IMR-90 (cell line): ENCODE measurements around the gene FAM131C. TPM values are rescaled to one million over a fixed set of nuclear protein-coding genes. Genes with fewer than 3 reads are reported as not detected.

Experiments used
- ATAC-seq: fragments of 200-7000 bp; cut with Tn5 transposase; 2 replicates; pipeline ENCODE4 v1.9.1; 2020; ENCODE audit warnings: low read depth, mild to moderate bottlenecking, moderate library complexity
- BruUV-seq: library from RNA; stranded (reverse); fragments of 400-500 nt; replicated peaks from 2 replicates; lab custom pipeline; 2021; lab: Mats Ljungman, UMichigan
- CTCF ChIA-PET: fragments of 300-600 bp; formaldehyde crosslinking; extraction: SDS; loops from one replicate; lab custom pipeline; 2021; ENCODE audit warnings: antibody characterized with exemption; lab: Yijun Ruan, JAX
- POLR2A ChIA-PET: fragments of 300-600 bp; sonication (Branson Sonifier 250); formaldehyde crosslinking; loops from one replicate; lab custom pipeline; 2022; ENCODE audit warnings: antibody characterized with exemption; ENCODE audit not compliant: unreplicated experiment; lab: Charles Lee
- DNase-seq: peaks from one replicate; pipeline ENCODE4 v3.0.0; 2013
- H2AFZ ChIP-seq: replicated peaks from 2 replicates; pipeline ENCODE3; 2013; ENCODE audit warnings: low read length, mild to moderate bottlenecking; ENCODE audit not compliant: poor library complexity
- H2AK5ac ChIP-seq: 2 replicates; pipeline ENCODE4 v1.6.1; 2013; ENCODE audit warnings: low read depth, low read length, inconsistent platforms
- H2AK9ac ChIP-seq: replicated peaks from 2 replicates; pipeline ENCODE3; 2013; ENCODE audit warnings: mild to moderate bottlenecking, low read depth, low read length, moderate library complexity; ENCODE audit not compliant: poor library complexity
- H2BK120ac ChIP-seq: 2 replicates; pipeline ENCODE4 v1.6.1; 2013; ENCODE audit warnings: low read depth, low read length, inconsistent platforms
- H2BK15ac ChIP-seq: 3 replicates; pipeline ENCODE4 v1.6.1; 2013; ENCODE audit warnings: low read depth, low read length, inconsistent platforms
- H2BK20ac ChIP-seq: 2 replicates; pipeline ENCODE4 v1.6.1; 2013; ENCODE audit warnings: low read depth, mild to moderate bottlenecking, inconsistent platforms, low read length, moderate library complexity
- H2BK5ac ChIP-seq: 2 replicates; pipeline ENCODE4 v1.6.1; 2013; ENCODE audit warnings: mild to moderate bottlenecking, low read depth, low read length, inconsistent platforms; ENCODE audit not compliant: poor library complexity, severe bottlenecking
- H3K14ac ChIP-seq: replicated peaks from 2 replicates; pipeline ENCODE4 v1.6.1; 2013; ENCODE audit warnings: low read depth, low read length, inconsistent platforms
- H3K18ac ChIP-seq: 2 replicates; pipeline ENCODE4 v1.6.1; 2013; ENCODE audit warnings: low read depth, low read length, control low read depth
- H3K23ac ChIP-seq: 2 replicates; pipeline ENCODE4 v1.6.1; 2013; ENCODE audit warnings: low read depth, low read length, inconsistent platforms
- H3K27ac ChIP-seq: 2 replicates; pipeline ENCODE4 v1.5.1; 2013; ENCODE audit warnings: mild to moderate bottlenecking, control low read depth, low read length; ENCODE audit not compliant: insufficient read depth
- H3K27me3 ChIP-seq: 2 replicates; pipeline ENCODE4 v1.6.1; 2013; ENCODE audit warnings: low read length; ENCODE audit not compliant: control insufficient read depth, insufficient read depth
- H3K36me3 ChIP-seq: 2 replicates; pipeline ENCODE4 v1.6.1; 2013; ENCODE audit warnings: low read length, mixed read lengths; ENCODE audit not compliant: control insufficient read depth, insufficient read depth
- H3K4ac ChIP-seq: 2 replicates; pipeline ENCODE4 v1.6.1; 2013; ENCODE audit warnings: low read depth, low read length, inconsistent platforms
- H3K4me1 ChIP-seq: 2 replicates; pipeline ENCODE4 v1.6.1; 2013; ENCODE audit warnings: low read length, mixed read lengths; ENCODE audit not compliant: control insufficient read depth, insufficient read depth
- H3K4me2 ChIP-seq: 2 replicates; pipeline ENCODE4 v1.6.1; 2013; ENCODE audit warnings: low read depth, mild to moderate bottlenecking, control low read depth, low read length, moderate library complexity
- H3K4me3 ChIP-seq: 2 replicates; pipeline ENCODE4 v1.5.1; 2013; ENCODE audit warnings: low read depth, mild to moderate bottlenecking, control low read depth, low read length, moderate library complexity; ENCODE audit not compliant: insufficient read depth
- H3K56ac ChIP-seq: 2 replicates; pipeline ENCODE4 v1.6.1; 2013; ENCODE audit warnings: low read length, inconsistent platforms; ENCODE audit not compliant: insufficient read depth; ENCODE audit errors: extremely low read depth
- H3K79me1 ChIP-seq, 2 experiments: 2 replicates each; pipeline ENCODE4 v1.6.1; 2013; ENCODE audit warnings: low read length in 2 of 2, inconsistent platforms in 1 of 2, low read depth in 1 of 2
- H3K9ac ChIP-seq: 2 replicates; pipeline ENCODE4 v1.6.1; 2013; ENCODE audit warnings: low read depth, low read length, control low read depth
- H3K9me1 ChIP-seq: 2 replicates; pipeline ENCODE4 v1.6.1; 2013; ENCODE audit warnings: low read length, inconsistent platforms; ENCODE audit not compliant: insufficient read depth
- H3K9me3 ChIP-seq: 2 replicates; pipeline ENCODE4 v1.6.1; 2013; ENCODE audit warnings: low read length; ENCODE audit not compliant: control insufficient read depth, insufficient read depth
- H4K20me1 ChIP-seq: 2 replicates; pipeline ENCODE4 v1.6.1; 2013; ENCODE audit warnings: low read length, inconsistent platforms; ENCODE audit not compliant: insufficient read depth
- H4K5ac ChIP-seq: 2 replicates; pipeline ENCODE4 v1.6.1; 2013; ENCODE audit warnings: mild to moderate bottlenecking, low read depth, low read length, control low read depth
- H4K8ac ChIP-seq, 2 experiments: 2 replicates each; pipeline ENCODE4 v1.6.1; 2013; ENCODE audit warnings: low read depth in 2 of 2, low read length in 2 of 2, control low read depth in 1 of 2, inconsistent platforms in 1 of 2
- H4K91ac ChIP-seq: 2 replicates; pipeline ENCODE4 v1.6.1; 2013; ENCODE audit warnings: low read depth, low read length, inconsistent platforms; ENCODE audit not compliant: insufficient read depth
- BHLHE40 ChIP-seq: fragments of 150-350 bp; IDR thresholded peaks from 2 replicates; pipeline ENCODE4 v1.6.1; 2016; ENCODE audit warnings: mild to moderate bottlenecking, low read depth, low read length
- MAFK ChIP-seq: IDR thresholded peaks from 2 replicates; pipeline ENCODE4 v1.6.1; 2012; ENCODE audit warnings: low read depth, low read length, improper control_type of control experiment
- MXI1 ChIP-seq: IDR thresholded peaks from 2 replicates; pipeline ENCODE4 v1.6.1; 2012; ENCODE audit warnings: low read depth, mild to moderate bottlenecking, low read length, moderate library complexity, borderline replicate concordance
- WGBS, 2 experiments: methylation state at CpG; one replicate each; pipeline versions ENCODE4 v1.1.5 to v1.1.7; 2013; ENCODE audit warnings: missing lambda C conversion rate in 2 of 2; ENCODE audit not compliant: insufficient read length in 1 of 2; ENCODE audit errors: extremely low coverage in 2 of 2; 5-methylcytosine and 5-hydroxymethylcytosine counted together
- dilution Hi-C: fragments of 300-500 bp; cut with HindIII; formaldehyde crosslinking; loops from one replicate; pipeline ENCODE4 v1.14.3; 2018; ENCODE audit warnings: low sequenced_read_pairs; ENCODE audit not compliant: unreplicated experiment
- in situ Hi-C: fragments of 300-500 bp; cut with MboI; formaldehyde crosslinking; loops from 3 replicates; pipeline ENCODE4 v1.14.3; 2019; ENCODE audit warnings: low sequenced_read_pairs, inconsistent platforms, mixed read lengths
- intact Hi-C: fragments of 100-400 bp; cut with micrococcal nuclease; formaldehyde crosslinking; loops from 2 replicates; pipeline ENCODE4 v1.10.0; 2022
- polyA plus RNA-seq, 3 experiments: library from polyadenylated mRNA; depleted of rRNA; stranded (reverse); fragments of >200 nt; gene quantifications; 2 replicates each; pipeline ENCODE4 v1.2.3, GENCODE V29; 2012; ENCODE audit warnings: low replicate concordance in 1 of 3
- total RNA-seq: library from RNA; depleted of rRNA; stranded (reverse); fragments of >200 nt; gene quantifications from 2 replicates; pipeline ENCODE4 v1.2.3, GENCODE V29; 2012

Gene FAM131C
- total and polyA plus RNA-seq, 2 of the 4 experiments (the other 2 are of a cell fraction), result 0.18 to 1.0 TPM

DNA sequence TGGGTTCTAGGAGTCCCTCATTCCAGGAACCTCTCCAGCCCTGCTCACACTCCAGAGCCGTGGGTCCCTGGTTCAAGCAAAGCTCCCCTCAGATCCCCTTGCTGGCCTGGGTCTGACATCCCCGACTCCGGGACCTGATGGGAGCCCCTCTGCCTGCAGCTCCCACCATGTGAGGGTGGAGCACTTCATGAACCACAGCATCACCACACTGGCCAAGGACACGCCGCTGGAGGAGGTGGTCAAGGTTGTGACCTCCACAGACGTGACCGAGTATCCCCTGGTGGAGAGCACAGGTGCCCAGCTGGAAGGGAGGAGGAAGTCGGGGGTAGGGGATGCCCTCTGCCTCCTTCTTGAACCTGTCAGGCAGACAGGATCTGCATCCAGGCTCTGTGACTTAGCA lies 41.9 kb downstream of the FAM131C start:
- H4K20me1 ChIP-seq, result no peaks in the 10 kb centered on the region
- H4K8ac ChIP-seq, result no peak overlapping the region
- no peak overlapping the region for H2BK20ac ChIP-seq
- ATAC-seq (no peak), DNase-seq (no peak)
- H3K4me3 ChIP-seq, result no peak overlapping the region
- no CpG with 5 or more reads among the region's 8 CpGs for WGBS, 2 experiments
- ChIA-PET CTCF (interaction anchor here (0.5 to 0.6 kb wide), 2 partner anchors 49 to 91 kb away, joined by 3 to 5 read pairs; no protein-coding TSS in a partner anchor), POLR2A (no interaction called here)
- H4K91ac ChIP-seq, result no peak overlapping the region
- H3K4me1 ChIP-seq, result peaks cover 5% of the 10 kb centered on the region
- no peak overlapping the region for H3K9ac ChIP-seq
- no peak overlapping the region for H3K4ac ChIP-seq
- dilution Hi-C loops, result no loop called here
- H3K23ac ChIP-seq, result no peak overlapping the region
- H4K5ac ChIP-seq, result no peak overlapping the region
- no TSS peak for BruUV-seq
- no peaks in the 10 kb centered on the region for H3K79me1 ChIP-seq
- H2AFZ ChIP-seq, result no peak overlapping the region
- H3K18ac ChIP-seq, result no peak overlapping the region
- no peak overlapping the region for H3K27ac ChIP-seq
- H3K27me3 ChIP-seq, result peaks cover 10% of the 10 kb centered on the region
- TF ChIP-seq MXI1, result no peak
- no peak for TF ChIP-seq BHLHE40
- TF ChIP-seq MAFK, result no peak
- intact Hi-C loops, result no loop called here
- no peak overlapping the region for H3K4me2 ChIP-seq
- no peak overlapping the region for H3K14ac ChIP-seq
- H2AK5ac ChIP-seq, result no peak overlapping the region
- no peak overlapping the region for H2BK120ac ChIP-seq
- no peak overlapping the region for H2BK5ac ChIP-seq
- no peaks in the 10 kb centered on the region for H3K9me1 ChIP-seq
- no peak overlapping the region for H3K56ac ChIP-seq
- no peak overlapping the region for H2BK15ac ChIP-seq
- H3K9me3 ChIP-seq, result no peaks in the 10 kb centered on the region
- H2AK9ac ChIP-seq, result no peak overlapping the region
- H3K36me3 ChIP-seq, result no peaks in the 10 kb centered on the region
- in situ Hi-C loops, result no loop called here
